Upper lobe of left lung (tissue), 6 donors: ENCODE results near the gene PSENEN. TPM values are rescaled to one million over a fixed set of nuclear protein-coding genes. Genes with fewer than 3 reads are reported as not detected.
"Not testable (repeated sequence)": the region's sequence is repeated elsewhere in the genome, so short reads cannot be mapped to it uniquely, and the experiment has no call there.

Source experiments
- ATAC-seq, 2 donors: fragments of 200-7000 bp; cut with Tn5 transposase; one replicate each; pipeline ENCODE4 v1.9.1; 2022; ENCODE audit warnings: mild to moderate bottlenecking in 2 of 2, moderate library complexity in 2 of 2; ENCODE audit not compliant: low FRiP score in 2 of 2
- DNase-seq, 2 donors: peaks; one replicate each; pipeline ENCODE4 v3.0.0-alpha.2; 2019 to 2020
- H3K27ac ChIP-seq, 4 donors: fragments of 200-600 bp; sonication (generic); one replicate each; pipeline ENCODE4 v1.5.1; 2016 to 2019
- H3K27me3 ChIP-seq, 4 donors: fragments of 200-600 bp; sonication (generic); one replicate each; pipeline ENCODE4 v1.5.1; 2017 to 2019
- H3K36me3 ChIP-seq, 4 donors: fragments of 200-600 bp; sonication (generic); one replicate each; pipeline ENCODE4 v1.5.1; 2016 to 2019
- H3K4me1 ChIP-seq, 4 donors: fragments of 200-600 bp; sonication (generic); one replicate each; pipeline ENCODE4 v1.5.1; 2018 to 2019
- H3K4me3 ChIP-seq, 4 donors: fragments of 200-600 bp; sonication (generic); one replicate each; pipeline ENCODE4 v1.5.1; 2017 to 2019; ENCODE audit warnings: mild to moderate bottlenecking in 2 of 4, moderate library complexity in 1 of 4
- H3K9me3 ChIP-seq, 4 donors: fragments of 200-600 bp; sonication (generic); one replicate each; pipeline ENCODE4 v1.5.1; 2018 to 2019
- CTCF ChIP-seq, 6 experiments: fragments of 450-650 bp in 4 of 6; fragments of 200-600 bp in 2 of 6; sonication (generic) in 2 of 6; IDR thresholded peaks; one replicate each; pipeline ENCODE4 v1.5.1; 2016 to 2019; ENCODE audit warnings: antibody characterized with exemption in 6 of 6
- EP300 ChIP-seq, 4 donors: sonication (generic); formaldehyde crosslinking; IDR thresholded peaks; one replicate each; pipeline ENCODE4 v1.5.1; 2017; ENCODE audit warnings: antibody characterized with exemption in 4 of 4, control low read depth in 2 of 4
- POLR2A ChIP-seq, 4 donors: fragments of 450-650 bp; IDR thresholded peaks; one replicate each; pipeline ENCODE4 v1.5.1; 2016 to 2017; ENCODE audit warnings: antibody characterized with exemption in 4 of 4, mild to moderate bottlenecking in 2 of 4
- POLR2AphosphoS5 ChIP-seq, 2 donors: sonication (generic); formaldehyde crosslinking; IDR thresholded peaks; one replicate each; pipeline ENCODE4 v1.5.1; 2017; ENCODE audit warnings: antibody characterized with exemption in 2 of 2
- WGBS, 2 donors: methylation state at CpG; one replicate each; pipeline ENCODE4 v1.1.5; 2017 to 2018; 5-methylcytosine and 5-hydroxymethylcytosine counted together
- total RNA-seq, 6 donors: library from RNA; depleted of rRNA in 4 of 6; stranded (reverse); fragments of >200 nt in 4 of 6; gene quantifications; one replicate each; pipeline versions ENCODE4 v1.1.0 to v1.2.1, GENCODE V29; 2016 to 2021
- donor health status: DM: no; HTN: no; CAD: no; lungs with moderate emphysema.
- donor health status: DM: no; HTN: yes; CAD: no; lungs with severe emphysema.

Gene PSENEN
- total RNA-seq, 6 donors from 2014 or later = 43.4 to 60.9 (median 54.5) TPM

- no peak overlapping the region for H3K4me3 ChIP-seq
- H3K4me1 ChIP-seq = no peaks in the 10 kb centered on the region
- H3K36me3 ChIP-seq = peaks cover 0 to 50% (median 25%) of the 10 kb centered on the region in 4 donors
- no peak for ATAC-seq
- no peak for DNase-seq
- no peaks in the 10 kb centered on the region for H3K27me3 ChIP-seq
- WGBS, 2 donors = 80 to 88% methylated on average over 9 to 15 of the region's 15 CpGs
- no peak overlapping the region for H3K27ac ChIP-seq
- no peak for TF ChIP-seq CTCF (IDR thresholded peaks at IDR 0.05)
- no peaks in the 10 kb centered on the region for H3K9me3 ChIP-seq
These were observed 22.6 kb downstream of the PSENEN start for GRCh38 chr19:35768082-35768421.

- not testable (repeated sequence) for H3K9me3 ChIP-seq, H3K27ac ChIP-seq, H3K27me3 ChIP-seq, H3K36me3 ChIP-seq, H3K4me3 ChIP-seq, ATAC-seq, DNase-seq
- WGBS, 2 donors = 94 to 98% methylated on average over 5 of the region's 5 CpGs
- H3K4me1 ChIP-seq = peaks cover 10 to 20% (median 14%) of the 10 kb centered on the region in 4 donors
These were observed 26.9 kb downstream of the PSENEN start for GRCh38 chr19:35772362-35772761.

- ATAC-seq (no peak), DNase-seq (no peak)
- Histone ChIP-seq H3K27me3 (no peaks in the 10 kb centered on the region), H3K4me3 (no peak overlapping the region), H3K36me3 (peaks cover 0 to 1% (median under 1%) of the 10 kb centered on the region in 4 donors), H3K9me3 (no peaks in the 10 kb centered on the region), H3K4me1 (peaks cover 10 to 20% (median 14%) of the 10 kb centered on the region in 4 donors), H3K27ac (no peak overlapping the region)
- TF ChIP-seq POLR2AphosphoS5 (IDR thresholded peaks at IDR 0.05) (no peak), POLR2A (IDR thresholded peaks at IDR 0.05) (no peak), CTCF (IDR thresholded peaks at IDR 0.05) (no peak), EP300 (IDR thresholded peaks at IDR 0.05) (no peak)
- WGBS, 2 donors = 54 to 65% methylated on average over 9 of the region's 9 CpGs
These were observed 27.8 kb downstream of the PSENEN start for GRCh38 chr19:35773020-35773806.

DNA sequence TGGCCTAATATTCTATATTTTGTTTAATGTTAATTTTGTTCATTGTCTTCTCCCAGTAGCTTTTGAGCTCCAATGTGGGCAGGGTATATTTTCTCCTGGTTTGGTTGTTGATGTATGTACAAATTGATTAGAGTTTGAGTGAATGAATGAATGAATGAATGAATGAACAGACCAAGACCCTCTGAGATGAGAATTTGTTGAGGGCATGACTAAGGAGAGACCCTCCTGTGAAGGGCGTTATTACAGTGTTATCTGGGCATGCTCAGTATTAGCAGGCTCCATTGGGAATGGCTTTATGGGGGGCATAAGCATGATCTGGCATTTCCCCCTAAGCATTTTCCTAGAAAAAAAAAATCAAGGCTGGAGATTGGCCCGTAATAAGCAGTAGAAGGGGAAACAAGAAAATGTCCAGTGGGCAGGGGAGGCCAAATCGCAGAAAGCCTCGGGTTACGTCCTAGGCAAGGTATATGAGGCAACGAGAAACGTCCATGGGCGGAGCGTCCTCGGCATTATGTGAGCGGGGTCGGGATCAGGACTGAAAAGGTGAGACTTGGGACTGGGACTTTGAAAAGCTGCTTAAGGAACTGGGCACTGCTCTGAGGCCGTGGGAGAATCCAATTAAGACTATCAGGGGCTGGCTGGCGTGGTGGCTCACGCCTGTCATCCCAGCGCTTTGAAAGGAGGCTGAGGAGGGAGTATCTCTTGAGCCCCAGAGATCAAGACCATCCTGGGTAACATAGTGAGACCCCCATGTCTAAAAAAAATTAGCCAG is 29.0 kb downstream of the PSENEN start:
- H3K36me3 ChIP-seq = peaks cover 0 to 4% (median 2%) of the 10 kb centered on the region in 4 donors
- H3K4me3 ChIP-seq = peak overlapping the region; percentile 20 to 98 (median 95)
- DNase-seq = no peak
- no peak for ATAC-seq
- peaks cover 10 to 20% (median 14%) of the 10 kb centered on the region in 4 donors for H3K4me1 ChIP-seq
- 41 to 56% methylated on average over 16 of the region's 16 CpGs for WGBS, 2 donors
- no peaks in the 10 kb centered on the region for H3K9me3 ChIP-seq
- no peak overlapping the region for H3K27ac ChIP-seq
- H3K27me3 ChIP-seq = no peaks in the 10 kb centered on the region
- no peak for TF ChIP-seq CTCF (IDR thresholded peaks at IDR 0.05)

DNA sequence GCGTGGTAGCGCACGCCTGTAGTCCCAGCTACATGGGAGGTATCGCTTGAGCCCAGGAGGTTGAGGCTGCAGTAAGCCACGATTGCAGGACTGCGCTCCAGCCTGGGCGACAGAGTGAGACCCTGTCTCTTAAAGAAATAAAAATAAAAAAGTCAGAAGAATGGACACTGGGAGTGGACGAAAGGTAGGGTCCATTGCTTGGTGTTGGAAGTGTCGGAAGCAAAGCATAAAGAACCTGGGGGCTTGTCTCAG is 29.5 kb downstream of the PSENEN start:
- DNase-seq (no peak), ATAC-seq (no peak)
- Histone ChIP-seq H3K27me3 (no peaks in the 10 kb centered on the region), H3K36me3 (peaks cover 0 to 8% (median 3%) of the 10 kb centered on the region in 4 donors), H3K9me3 (no peaks in the 10 kb centered on the region), H3K4me3 (peak overlapping the region; percentile 20 to 98 (median 95)), H3K27ac (no peak overlapping the region), H3K4me1 (peaks cover 10 to 20% (median 14%) of the 10 kb centered on the region in 4 donors)
- no peak for TF ChIP-seq EP300 (IDR thresholded peaks at IDR 0.05)
- no peak for TF ChIP-seq CTCF (IDR thresholded peaks at IDR 0.05)
- no peak for TF ChIP-seq POLR2AphosphoS5 (IDR thresholded peaks at IDR 0.05)
- TF ChIP-seq POLR2A (IDR thresholded peaks at IDR 0.05) = no peak
- WGBS, 2 donors = 15 to 38% methylated on average over 9 of the region's 9 CpGs
